Type B pancreatic cell (in vitro differentiated cells): Measurements from ENCODE around the gene TBX15. TPM values are rescaled to one million over a fixed set of nuclear protein-coding genes. Genes with fewer than 3 reads are reported as not detected.

ENCODE experiments used
- DNase-seq: peaks from one replicate; pipeline ENCODE4 v3.0.0; 2021; ENCODE audit warnings: mixed read lengths; ENCODE audit not compliant: unreplicated experiment; ENCODE audit errors: extremely low spot score
- H3K27ac Mint-ChIP-seq: 2 replicates; pipeline ENCODE4 v1.8.0; 2021; ENCODE audit warnings: mild to moderate bottlenecking, mixed read lengths
- H3K27me3 Mint-ChIP-seq: 2 replicates; pipeline ENCODE4 v1.8.0; 2021; ENCODE audit warnings: mixed read lengths
- H3K36me3 Mint-ChIP-seq: 2 replicates; pipeline ENCODE4 v1.8.0; 2021; ENCODE audit warnings: mixed read lengths
- H3K4me1 Mint-ChIP-seq: one replicate; pipeline ENCODE4 v1.8.0; 2021; ENCODE audit warnings: mixed read lengths; ENCODE audit not compliant: unreplicated experiment
- H3K4me3 Mint-ChIP-seq: 2 replicates; pipeline ENCODE4 v1.8.0; 2021; ENCODE audit warnings: mild to moderate bottlenecking, mixed read lengths
- H3K9me3 Mint-ChIP-seq: 2 replicates; pipeline ENCODE4 v1.8.0; 2021; ENCODE audit warnings: mixed read lengths
- total RNA-seq: library from RNA; stranded (reverse); gene quantifications from 2 replicates; pipeline ENCODE4 v1.2.1, GENCODE V29; 2021; ENCODE audit warnings: low replicate concordance
- TF ChIP-seq, protein P1 (sequence below): fragments of 200-600 bp; sonication (generic); conservative IDR thresholded peaks from 2 replicates; pipeline ENCODE4 v1.5.0; 2021; ENCODE audit warnings: antibody characterized with exemption, mild to moderate bottlenecking

The TBX15 gene
- total RNA-seq, 1 donor from 2014 or later, result 8.5 TPM

DNA sequence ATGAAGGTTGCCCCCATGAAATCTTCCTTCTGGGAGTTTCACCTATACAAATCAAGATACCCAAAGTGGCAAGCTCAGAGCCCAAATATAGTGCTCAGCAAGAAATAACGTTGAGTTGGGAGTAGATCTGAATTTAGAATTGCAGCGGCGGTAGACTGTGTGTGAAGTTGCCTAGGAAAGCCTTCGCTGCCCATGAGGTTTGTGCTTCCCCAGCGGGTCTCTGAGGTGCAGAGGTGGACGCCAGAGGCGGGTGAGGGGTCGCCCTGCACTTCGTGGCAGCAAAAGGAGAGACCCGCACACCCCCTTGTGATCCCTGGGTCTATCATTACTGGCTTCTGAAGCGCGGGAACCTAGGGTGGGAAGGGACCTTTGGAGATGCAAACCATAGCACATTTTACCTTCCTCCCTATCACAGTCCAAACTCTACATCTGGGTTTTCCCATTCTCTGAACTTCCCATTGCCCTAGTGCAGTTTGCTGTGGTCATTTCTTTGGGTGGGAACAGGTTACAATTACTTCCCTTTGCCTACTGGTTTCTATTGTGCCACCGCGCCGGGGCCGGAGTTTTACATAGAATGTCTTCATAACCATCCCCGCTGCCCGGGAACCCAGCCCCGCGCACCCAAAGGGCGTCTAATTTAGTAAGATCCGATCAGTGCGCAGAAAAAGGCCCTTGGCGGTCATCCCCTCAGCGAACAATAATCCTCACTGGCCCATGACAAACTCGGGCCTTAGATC is 5.2 kb downstream of the TBX15 start:
- DNase-seq, result no peak
- TF ChIP-seq, protein P1, sequence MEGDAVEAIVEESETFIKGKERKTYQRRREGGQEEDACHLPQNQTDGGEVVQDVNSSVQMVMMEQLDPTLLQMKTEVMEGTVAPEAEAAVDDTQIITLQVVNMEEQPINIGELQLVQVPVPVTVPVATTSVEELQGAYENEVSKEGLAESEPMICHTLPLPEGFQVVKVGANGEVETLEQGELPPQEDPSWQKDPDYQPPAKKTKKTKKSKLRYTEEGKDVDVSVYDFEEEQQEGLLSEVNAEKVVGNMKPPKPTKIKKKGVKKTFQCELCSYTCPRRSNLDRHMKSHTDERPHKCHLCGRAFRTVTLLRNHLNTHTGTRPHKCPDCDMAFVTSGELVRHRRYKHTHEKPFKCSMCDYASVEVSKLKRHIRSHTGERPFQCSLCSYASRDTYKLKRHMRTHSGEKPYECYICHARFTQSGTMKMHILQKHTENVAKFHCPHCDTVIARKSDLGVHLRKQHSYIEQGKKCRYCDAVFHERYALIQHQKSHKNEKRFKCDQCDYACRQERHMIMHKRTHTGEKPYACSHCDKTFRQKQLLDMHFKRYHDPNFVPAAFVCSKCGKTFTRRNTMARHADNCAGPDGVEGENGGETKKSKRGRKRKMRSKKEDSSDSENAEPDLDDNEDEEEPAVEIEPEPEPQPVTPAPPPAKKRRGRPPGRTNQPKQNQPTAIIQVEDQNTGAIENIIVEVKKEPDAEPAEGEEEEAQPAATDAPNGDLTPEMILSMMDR, result no peak
- Mint-ChIP-seq H3K27ac (no peak overlapping the region), H3K36me3 (peaks cover 12% of the 10 kb centered on the region), H3K4me3 (peak overlapping the region; percentile 45), H3K4me1 (peaks cover 8% of the 10 kb centered on the region), H3K27me3 (peaks cover 100% of the 10 kb centered on the region), H3K9me3 (no peaks in the 10 kb centered on the region)

DNA sequence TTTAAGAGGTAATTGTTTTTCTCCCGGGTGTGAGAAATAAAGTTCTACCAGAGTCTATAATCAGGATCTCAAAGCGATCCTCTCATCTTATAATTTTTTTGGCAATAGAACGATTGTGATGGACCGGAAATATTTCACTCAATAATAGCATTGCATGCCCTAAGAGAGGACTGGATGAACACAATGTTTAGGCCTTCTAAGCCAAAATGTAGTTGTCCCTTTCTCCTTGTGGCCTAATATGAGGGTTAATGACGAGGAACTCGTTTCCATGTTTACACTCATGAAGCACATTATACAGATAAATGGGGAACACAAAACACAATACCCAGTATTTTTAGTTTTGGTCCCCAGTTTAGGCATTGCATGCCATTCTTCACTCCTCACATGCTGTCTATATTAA is 5.9 kb downstream of the TBX15 start:
- TF ChIP-seq, protein P1, result no peak
- no peak for DNase-seq
- Mint-ChIP-seq H3K4me3 (no peak overlapping the region), H3K9me3 (no peaks in the 10 kb centered on the region), H3K27ac (no peak overlapping the region), H3K4me1 (peaks cover 8% of the 10 kb centered on the region), H3K36me3 (peaks cover 12% of the 10 kb centered on the region), H3K27me3 (peaks cover 100% of the 10 kb centered on the region)

DNA sequence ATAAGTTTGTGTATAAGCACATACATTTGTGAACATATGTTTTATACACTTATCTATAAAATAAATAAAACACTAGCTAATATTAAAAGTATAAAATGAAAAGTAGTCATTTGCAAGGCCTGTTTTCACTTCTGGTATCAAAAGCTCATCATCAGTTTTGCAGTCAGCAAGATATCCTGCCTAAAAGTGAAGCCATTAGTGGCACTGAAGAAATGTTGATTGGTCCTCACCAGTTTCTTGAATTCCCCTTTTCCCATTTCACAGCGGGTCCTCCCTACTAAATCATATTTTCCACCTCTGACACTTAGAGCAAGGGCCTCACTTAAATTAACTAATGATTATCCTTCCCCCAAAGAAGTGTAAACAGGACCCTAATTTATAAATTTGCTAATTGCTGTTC is 6.7 kb downstream of the TBX15 start:
- TF ChIP-seq, protein P1, result no peak
- H3K36me3 Mint-ChIP-seq, result peaks cover 12% of the 10 kb centered on the region
- H3K9me3 Mint-ChIP-seq, result no peaks in the 10 kb centered on the region
- peaks cover 100% of the 10 kb centered on the region for H3K27me3 Mint-ChIP-seq
- no peak overlapping the region for H3K4me3 Mint-ChIP-seq
- H3K27ac Mint-ChIP-seq, result no peak overlapping the region
- no peak for DNase-seq
- peaks cover 8% of the 10 kb centered on the region for H3K4me1 Mint-ChIP-seq

DNA sequence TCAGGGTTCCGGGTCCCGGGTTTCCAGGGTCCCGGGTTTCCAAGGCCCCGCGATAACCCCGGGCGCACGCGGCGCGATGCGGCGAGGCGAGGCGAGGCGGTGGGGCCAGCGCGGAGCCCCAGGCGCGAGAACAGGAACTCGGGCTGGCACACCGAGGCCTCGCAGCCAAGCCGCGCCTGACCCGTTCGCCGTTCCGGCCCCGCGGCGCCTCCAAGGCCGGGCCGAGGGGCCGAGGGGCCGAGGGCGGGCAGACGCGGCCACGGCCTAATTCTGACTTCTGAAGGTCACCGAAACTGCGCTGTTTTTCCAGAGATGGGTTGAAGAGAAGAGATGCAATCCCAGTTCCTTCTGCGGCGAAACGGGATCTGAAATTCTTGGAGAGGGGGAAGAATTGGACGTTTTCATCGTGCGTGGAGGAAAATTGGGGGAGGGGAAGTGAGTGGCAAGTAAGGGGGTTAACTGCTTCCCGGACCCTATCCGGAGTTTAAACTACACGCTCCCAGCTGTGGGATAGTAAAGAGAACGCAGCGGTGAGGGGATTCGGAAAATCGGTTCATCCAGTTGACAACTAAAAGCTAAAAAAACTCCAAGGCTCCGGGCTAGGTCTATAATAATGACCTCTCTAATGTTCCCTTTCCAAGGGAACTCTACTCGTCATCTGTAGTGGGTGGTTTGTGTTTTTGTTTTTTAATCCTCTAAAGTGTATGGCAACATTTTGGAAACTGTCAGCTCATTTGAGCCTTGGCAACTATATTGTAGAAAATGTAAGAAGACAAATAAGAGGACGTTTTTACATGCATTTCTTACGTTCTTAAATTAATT is 8.2 kb downstream of the TBX15 start:
- H3K4me3 Mint-ChIP-seq, result peak overlapping the region; percentile 84
- H3K27ac Mint-ChIP-seq, result peak overlapping the region; percentile 40
- no peak for DNase-seq
- peaks cover 12% of the 10 kb centered on the region for H3K36me3 Mint-ChIP-seq
- H3K27me3 Mint-ChIP-seq, result peaks cover 100% of the 10 kb centered on the region
- no peaks in the 10 kb centered on the region for H3K9me3 Mint-ChIP-seq
- H3K4me1 Mint-ChIP-seq, result peaks cover 6% of the 10 kb centered on the region
- TF ChIP-seq, protein P1, result no peak

DNA sequence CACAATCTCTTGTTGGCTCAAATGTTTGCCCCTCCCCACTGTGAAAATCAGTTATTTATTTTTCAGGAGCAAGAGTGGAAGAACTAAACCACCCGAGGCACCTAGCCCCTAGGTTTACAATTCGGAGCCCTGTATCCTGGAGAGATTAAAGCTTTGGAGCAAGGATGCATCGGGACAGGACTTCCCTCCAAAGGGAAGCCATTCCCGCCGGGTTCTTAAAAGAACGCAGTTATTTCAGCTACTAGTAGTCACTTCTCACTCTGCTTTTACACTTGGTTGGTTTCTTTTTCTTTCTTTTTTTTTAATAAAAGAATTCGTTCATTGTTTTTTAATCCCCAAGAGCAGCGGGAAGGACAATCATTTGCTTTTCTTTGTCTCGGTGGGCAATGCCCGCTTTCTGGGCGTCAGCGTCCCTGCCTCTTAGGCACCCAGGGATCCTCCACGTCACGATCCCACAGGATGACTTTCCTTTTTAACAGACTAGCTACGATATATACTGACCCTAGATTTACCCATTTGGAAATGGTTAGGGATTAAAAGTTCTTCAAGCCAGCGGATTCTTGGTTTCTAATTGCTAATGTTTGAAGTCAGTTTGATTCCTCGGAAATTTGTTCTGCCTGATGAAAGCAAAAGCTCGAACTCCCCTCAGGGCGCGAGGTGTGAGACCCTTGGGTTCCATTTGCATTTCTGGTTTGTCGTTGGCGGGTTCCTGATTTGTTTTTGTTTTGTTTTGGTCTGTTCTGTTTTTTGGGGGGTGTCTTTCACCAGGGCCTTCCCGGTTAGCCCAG is 9.0 kb downstream of the TBX15 start:
- Mint-ChIP-seq H3K4me1 (peaks cover 4% of the 10 kb centered on the region), H3K27me3 (peaks cover 100% of the 10 kb centered on the region), H3K9me3 (no peaks in the 10 kb centered on the region), H3K27ac (no peak overlapping the region), H3K4me3 (peak overlapping the region; percentile 78), H3K36me3 (peaks cover 11% of the 10 kb centered on the region)
- TF ChIP-seq, protein P1, result no peak
- no peak for DNase-seq
